ENCODE measurements around the gene DENND6A.

GRCh38 chr3:57647292-57647940, 45.5 kb downstream of the DENND6A start:
- no peak for TF ChIP-seq CTCF (IDR thresholded peaks at IDR 0.05)
- TF ChIP-seq POLR2A (IDR thresholded peaks at IDR 0.05) = no peak

All from adrenal gland (tissue), 5 donors.